ENCODE data around the gene GRM8.

- TF ChIP-seq CTCF (conservative IDR thresholded peaks at IDR 0.05; ENCODE audit: low read depth, low read length) (no peak), EZH2 (IDR thresholded peaks at IDR 0.05; ENCODE audit: borderline replicate concordance, low read depth, low read length, poor library complexity, severe bottlenecking) (no peak)
Measured at GRCh38 chr7:126401918-126402317, 850.8 kb downstream of the GRM8 start.
